ENCODE data around the gene MSL2.
"Not testable (repeated sequence)": the region's sequence is repeated elsewhere in the genome, so short reads cannot be mapped to it uniquely, and the experiment has no call there.

Gene MSL2

DNA sequence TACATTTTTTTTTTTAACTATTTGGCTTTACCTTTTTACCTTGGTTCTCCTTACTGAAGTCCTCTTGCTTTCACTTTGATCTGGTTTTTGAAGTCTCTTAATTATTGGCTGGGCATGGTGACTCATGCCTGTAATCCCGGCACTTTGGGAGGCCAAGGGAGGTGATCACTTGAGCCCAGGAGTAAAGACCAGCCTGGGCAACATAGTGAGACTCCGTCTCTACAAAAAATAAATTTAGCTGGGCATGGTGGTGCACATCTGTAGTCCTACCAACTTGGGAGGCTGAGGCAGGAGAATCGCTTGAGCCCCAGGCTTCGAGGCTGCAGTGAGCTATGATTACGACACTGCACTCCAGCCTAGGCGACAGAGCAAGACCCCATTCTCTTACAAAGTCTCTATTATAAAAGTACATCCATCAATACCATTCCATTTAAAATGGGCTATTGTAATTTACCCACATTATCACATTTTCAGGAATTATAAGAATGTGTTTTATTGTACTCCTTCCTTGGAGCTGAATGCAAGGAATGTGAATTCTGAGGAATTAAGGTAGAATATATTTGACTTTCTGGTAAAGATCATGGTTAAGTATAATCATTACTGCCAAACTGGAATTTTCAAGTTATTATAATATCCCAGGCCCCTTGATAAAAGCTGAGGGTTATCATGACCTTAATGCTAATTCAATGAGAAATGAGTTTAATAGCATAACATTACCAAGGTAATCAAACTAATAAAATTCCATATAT lies 49.0 kb downstream of the MSL2 start:
- DNase-seq: no peak

DNA sequence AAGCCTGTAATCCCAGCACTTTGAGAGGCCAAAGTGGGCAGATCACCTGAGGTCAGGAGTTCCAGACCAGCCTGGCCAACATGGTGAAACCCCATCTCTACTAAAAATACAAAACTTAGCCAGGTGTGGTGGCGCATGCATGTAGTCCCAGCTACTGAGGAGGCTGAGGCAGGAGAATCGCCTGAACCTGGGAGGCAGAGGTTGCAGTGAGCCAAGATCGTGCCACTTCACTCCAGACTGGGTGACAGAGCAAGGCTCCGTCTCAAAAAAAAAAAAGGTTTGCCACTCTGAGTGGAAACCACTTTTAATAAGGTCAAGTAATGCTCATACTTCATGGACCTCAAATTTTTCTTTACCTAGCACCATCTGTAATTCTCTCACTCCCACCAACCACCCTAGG lies 51.7 kb downstream of the MSL2 start:
- DNase-seq: not testable (repeated sequence)

DNA sequence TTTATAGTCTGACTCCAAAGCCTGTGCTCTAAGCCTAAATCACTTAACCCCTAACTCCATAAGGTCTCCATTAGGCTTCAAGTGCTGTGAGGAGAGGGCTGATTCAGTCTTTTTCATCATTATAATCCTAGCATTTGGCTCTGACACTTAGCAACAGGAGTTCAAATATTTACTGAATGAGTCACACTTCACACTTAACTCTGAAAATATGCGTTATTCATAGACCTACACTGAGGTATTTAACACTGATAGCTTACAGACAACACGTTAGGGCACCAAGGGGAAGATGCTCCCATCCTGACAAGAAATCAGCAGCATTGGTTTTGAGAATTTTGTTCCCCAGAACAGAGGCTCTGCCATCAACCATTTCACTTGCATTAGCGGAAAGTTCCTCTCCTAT lies 53.5 kb downstream of the MSL2 start:
- no peak for DNase-seq

DNA sequence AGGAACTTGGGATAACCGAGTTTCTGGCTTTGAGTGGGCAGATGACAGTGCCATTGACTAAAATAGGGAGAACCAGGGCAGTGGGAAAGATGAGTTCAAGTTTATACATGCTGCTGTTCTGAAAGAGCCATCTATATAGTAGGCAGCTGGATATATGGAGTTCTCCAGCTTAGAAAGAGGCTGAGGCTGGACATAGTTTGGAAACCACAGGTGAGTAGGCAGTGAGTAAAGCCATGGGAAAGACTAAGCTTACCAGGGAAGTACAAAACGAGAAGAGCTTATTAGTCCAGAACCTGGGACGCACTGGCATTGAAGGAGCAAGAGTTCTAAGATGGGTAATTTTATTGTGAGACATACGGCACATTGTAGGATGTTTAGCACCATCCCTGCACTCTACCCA lies 54.2 kb downstream of the MSL2 start:
- DNase-seq: no peak

DNA sequence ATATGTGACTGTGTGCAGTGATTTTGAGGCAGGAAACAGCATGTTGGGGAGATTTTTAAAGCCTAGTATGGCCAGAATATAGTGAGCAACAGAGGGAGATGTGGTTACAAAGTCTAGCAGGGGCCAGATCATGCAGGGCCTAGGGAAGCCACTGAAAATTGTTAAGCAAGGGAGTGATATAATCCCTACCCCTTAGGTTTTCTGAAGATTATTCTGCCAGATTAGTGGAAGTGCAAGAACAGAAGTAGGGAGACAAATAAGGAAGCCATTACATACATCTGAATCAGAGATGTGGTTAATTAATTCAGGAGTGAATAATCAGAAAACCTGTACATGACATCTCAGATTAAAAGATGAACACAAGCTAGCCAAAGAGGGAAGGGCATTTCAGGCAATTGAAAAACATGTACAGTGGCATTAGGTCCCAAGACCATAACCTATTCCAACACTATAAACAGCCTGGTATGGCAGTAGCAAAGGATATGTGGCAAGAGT lies 54.8 kb downstream of the MSL2 start:
- no peak for DNase-seq

DNA sequence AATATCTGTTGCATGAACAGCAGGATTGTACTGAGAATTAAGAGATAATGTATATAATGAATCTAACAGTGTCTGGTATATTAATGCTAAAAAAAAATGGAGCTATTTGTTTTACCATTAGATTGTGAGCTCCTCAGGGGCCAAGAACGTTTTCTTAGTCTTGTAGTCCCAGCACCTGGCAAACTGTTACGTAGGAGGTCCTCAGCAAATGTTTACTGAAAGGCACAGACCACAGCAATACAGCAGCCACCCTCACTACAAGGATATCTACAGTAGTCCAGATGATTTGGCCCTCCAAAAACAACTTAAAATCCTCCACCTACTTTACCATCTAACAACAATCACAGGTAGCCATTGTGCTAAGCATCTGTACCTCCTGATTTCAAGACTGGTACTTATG lies 59.7 kb downstream of the MSL2 start:
- DNase-seq: no peak

DNA sequence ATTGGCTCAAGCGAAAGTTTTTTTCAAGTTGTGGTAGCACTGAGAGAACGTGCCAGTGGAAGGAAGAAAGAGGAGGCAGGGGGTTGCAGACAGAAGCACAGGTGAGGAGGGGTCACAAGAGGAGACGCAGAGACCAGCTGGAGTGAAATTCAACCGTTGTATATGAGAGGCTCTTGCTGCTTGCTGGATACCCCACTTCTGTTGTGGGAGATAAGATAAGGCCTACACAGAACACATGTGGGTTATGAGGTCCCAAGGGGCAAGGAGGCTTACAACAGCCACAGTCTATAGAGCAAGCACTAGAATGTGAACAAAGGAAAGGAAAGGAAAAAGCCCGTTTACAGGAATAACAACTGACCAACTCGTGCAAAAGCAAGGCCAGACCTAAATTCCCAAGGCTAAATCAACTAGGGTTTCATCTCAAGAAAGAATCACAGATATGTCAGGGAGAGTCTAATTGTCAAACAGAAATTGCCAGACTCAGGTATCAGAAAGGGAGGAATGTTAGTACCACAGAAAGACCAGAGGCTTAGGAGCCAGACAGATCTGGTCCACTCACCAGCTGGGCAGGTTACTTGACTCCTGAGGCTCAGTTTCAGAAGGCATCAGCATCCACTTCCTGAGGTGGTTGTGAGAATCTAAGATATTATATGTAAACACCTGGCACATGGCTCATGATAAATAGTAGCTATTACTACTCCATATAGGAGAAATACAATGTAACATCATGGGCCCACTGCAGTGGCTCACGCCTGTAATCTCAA lies 60.9 kb downstream of the MSL2 start:
- DNase-seq: no peak

DNA sequence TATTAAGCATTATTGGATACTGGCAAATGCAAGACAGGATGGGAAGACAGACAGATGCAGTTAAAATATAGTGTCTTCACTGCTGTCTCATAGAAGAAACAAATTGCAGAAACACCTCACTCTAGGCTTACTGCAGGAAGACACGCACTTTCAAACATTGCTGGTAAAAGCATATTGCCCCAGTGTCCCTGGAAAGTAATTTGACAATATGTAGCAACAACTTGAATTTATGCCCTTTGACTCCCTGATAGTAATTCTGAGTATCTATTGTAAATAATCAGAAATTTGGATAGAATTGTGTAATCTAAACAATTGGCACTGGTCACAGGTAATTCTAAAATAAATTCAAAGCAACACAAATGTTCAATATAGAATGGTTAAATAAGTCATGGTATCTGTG lies 62.0 kb downstream of the MSL2 start:
- DNase-seq: no peak

DNA sequence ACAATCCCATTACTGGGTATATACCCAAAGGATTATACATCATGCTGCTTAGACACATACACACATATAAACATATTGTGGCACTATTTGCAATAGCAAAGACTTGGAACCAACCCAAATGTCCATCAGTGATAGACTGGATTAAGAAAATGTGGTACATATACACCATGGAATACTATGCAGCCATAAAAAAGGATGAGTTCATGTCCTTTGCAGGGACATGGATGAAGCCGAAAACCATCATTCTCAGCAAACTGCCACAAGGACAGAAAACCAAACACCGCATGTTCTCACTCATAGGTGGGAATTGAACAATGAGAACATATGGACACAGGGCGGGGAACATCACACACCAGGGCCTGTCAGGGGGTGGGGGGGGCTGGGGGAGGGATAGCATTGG lies 64.5 kb downstream of the MSL2 start:
- not testable (repeated sequence) for DNase-seq

DNA sequence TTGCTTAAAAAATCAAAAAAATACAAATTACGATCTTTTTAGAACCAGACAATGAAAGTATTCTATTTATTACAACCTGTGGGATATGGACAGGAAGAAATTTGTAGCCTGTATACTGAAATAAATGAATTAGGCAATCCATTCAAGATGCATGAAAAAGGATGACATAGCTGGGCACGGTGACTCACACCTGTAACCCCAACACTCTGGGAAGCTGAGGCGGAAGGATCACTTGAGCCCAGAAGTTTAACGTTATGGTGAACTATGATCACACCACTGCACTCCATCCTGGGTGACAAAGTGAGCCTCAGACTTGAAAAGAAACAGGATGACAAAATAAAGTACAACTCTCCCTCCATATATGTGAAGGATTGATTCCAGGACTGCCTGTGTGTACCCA lies 74.1 kb downstream of the MSL2 start:
- no peak for DNase-seq

DNA sequence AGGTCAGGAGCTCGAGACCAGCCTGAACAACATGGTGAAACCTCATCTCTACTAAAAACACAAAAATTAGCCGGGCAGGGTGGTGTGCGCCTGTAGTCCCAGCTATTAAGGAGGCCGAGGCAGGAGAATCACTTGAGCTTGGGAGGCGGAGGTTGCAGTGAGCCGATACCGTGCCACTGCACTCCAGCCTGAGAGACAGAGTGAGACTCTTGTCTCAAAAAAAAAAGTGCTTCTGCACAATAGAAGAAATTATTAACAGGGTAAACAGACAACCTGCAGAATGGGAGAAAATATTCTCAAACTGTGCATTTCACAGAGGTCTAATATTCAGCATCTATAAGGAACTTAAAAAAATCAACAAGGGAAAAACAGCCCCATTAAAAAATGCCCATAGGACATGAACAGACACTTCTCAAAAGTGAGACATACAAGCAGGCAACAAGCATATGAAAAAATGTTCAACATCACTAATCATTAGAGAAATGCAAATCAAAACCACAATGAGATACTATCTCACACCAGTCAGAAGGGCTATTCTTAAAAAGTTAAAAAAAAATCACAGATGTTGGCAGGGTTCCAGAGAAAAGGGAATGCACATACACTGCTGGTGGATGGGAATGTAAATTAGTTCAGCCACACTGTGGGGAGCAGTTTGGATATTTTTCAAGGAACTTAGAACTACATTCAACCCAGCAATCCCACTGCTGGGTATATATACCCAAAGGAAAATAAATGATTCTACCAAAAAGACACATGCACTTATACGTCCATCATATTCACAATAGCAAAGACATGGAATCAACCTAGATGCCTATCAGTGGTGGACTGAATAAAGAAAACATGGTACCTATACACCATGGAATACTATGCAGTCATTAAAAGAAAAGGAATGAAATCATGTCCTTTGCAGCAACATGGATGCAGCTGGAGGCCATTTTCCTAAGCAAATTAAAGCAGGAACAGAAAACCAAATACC lies 75.5 kb downstream of the MSL2 start:
- no peak for DNase-seq

DNA sequence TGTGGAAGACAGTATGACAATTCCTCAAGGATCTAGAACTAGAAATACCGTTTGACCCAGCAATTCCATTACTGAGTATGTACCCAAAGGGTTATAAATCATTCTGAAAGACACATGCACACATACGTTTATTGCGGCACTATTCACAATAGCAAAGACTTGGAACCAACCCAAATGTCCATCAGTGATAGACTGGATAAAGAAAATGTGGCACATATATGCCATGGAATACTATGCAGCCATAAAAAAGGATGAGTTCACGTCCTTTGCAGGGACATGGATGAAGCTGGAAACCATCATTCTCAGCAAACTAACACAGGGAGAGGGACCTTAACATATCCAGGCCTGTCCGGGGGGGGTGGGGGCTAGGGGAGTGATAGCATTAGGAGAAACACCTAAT lies 76.4 kb downstream of the MSL2 start:
- DNase-seq: not testable (repeated sequence)

DNA sequence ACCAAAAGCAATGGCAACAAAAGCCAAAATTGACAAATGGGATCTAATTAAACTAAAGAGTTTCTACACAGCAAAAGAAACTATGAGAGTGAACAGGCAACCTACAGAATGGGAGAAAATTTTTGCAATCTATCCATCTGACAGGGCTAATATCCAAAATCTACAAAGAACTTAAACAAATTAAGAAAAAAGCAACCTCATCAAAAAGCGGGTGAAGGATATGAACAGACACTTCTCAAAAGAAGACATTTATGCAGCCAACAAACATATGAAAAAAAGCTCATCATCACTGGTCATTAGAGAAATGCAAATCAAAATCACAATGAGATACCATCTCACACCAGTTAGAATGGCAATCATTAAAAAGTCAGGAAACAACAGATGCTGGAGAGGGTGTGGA lies 76.8 kb downstream of the MSL2 start:
- DNase-seq: not testable (repeated sequence)

DNA sequence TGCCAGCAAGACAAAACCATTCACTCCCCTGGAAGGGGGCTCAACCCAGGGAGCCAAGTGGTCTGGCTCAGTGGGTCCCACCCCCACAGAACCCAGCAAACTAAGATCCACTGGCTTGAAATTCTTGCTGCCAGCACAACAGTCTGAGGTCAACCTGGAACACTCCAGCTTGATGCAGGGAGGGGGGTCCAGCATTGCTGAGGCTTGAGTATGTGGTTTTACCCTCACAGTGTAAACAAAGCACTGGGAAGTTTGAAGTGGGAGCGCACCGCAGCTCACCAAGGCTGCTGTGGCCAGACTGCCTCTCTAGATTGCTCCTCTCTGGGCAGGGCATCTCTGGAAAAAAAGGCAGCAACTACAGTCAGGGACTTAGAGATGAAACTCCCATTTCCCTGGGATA lies 81.7 kb downstream of the MSL2 start:
- no peak for DNase-seq

DNA sequence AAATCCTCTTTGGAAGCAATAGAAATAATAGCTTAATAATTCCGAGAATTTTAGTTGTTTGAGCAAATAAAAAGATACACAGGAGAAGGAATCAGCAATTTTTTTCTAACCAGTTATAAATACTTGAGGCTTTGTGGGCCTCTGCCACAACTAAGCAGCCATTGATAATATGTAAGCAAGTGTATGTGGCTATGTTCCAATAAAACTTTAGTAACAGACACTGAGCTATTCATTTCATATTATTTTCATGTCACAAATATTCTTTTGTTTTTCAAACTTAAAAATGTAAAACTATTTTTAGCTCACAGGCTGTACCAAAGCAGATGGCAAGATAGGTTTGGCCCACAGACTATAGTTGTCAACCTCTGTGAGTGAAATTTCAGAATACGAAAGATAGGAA lies 85.7 kb downstream of the MSL2 start:
- no peak for DNase-seq

DNA sequence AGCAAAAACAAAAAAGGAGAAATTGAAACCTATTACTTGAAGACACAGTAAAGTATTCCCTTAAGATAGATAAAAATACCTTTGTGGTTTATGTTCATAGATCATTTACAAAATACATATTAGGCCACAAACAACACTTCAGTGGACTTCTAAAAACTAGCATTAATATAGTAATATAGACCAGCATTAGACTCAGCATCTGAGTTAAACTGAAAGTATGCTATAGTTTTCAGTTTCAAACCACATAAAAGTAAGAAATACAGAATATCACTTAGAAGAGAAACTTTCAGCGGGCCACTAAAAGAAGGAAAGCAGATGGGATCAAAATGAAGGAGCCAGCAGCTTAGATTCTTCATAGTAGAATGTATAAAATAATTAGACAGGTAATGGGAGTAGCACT lies 86.6 kb downstream of the MSL2 start:
- no peak for DNase-seq

DNA sequence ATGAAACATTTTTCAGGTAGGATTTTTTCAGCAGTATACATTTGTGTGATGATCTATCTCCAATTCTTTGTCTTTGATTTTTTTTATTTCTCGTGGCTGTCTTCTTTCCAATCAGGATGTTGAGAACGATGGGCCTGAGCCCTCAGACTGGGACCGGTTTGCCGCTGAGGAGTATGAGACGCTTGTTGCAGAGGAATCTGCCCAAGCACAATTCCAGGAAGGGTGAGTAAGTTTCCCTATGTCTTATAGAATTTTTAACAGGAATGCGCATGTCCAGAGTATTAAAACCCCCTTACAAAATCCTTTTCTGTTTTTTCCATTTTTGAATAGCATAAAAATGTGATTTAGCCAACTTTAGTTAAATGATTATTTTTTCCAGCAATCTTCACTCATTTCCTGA lies 90.0 kb downstream of the MSL2 start:
- DNase-seq: no peak

DNA sequence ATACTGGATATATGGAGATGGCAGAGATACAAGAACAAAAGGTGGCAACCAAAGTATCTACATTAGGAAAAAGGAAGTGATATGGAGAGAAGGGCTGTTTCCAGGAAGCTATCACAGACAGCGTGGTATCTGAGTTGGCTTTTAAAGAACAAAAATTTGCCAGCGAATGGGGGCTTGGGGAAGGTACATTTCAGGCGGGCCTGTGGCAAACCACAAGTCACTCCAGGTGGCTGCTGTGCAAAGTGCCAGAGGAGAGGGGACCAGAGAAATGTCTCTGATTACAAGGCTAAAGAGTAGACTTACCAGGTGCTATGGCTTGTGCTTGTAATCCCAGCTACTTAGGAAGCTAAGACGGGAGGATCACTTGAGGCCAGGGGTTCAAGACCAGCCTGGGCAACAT lies 91.1 kb downstream of the MSL2 start:
- DNase-seq: no peak
